ENCODE results near the gene VPS26B. TPM values are rescaled to one million over a fixed set of nuclear protein-coding genes. Genes with fewer than 3 reads are reported as not detected.

The VPS26B gene
- total RNA-seq, 1 experiment from 2014 or later = 28.6 TPM

DNA sequence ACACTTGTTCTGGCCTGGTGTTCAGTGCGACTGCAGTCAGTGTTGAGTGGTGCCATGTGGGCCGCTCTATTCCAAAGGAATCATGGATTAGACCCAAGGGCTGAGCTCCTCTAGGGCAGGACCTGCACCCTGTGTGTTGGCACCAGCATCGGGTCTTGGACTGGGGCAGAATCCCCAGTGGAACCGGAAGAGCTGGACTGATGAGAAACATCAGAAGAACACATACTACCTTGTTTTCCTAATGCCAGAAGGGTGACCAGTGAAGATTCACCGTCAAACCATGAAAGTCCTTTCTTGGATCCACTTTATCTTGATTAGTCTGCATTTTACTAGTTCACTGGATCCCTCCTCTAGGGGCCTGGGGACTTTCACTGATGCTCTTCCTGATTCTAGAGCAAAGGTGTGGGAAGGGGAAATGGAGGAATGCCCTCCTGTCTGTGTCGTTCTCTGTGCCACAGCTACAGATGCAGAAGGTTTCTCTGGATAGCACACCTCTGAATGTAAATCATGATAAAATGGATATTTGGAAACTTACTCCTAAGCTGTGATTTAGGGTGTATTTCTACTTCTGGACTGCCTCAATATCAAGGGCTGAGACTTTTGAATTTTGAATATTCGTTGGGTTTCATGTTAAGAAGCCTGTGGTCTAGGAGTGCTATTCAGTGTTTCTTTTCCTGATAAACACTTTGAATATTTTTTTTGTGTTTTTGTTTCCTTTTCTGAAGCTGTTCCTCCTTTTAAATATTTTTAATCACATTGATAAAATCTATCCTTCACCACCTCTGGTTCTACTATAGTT lies 40.7 kb downstream of the VPS26B start:
- intact Hi-C loops (cut with micrococcal nuclease; ENCODE audit: unreplicated experiment) = no loop called here
- Histone ChIP-seq H3K9me2 (ENCODE audit: insufficient read depth) (no peaks in the 10 kb centered on the region), H3K9me3 (ENCODE audit: insufficient read depth, low read depth) (no peaks in the 10 kb centered on the region; the same call in 1 of the 2 replicates), H3K79me2 (ENCODE audit: low read depth) (no peaks in the 10 kb centered on the region), H3K4me2 (0 out of 2 replicates have a peak overlapping the region, but pooled peaks have one; percentile 56), H3K4me3 (no peak overlapping the region), H3K4me1 (replicated peaks; ENCODE audit: insufficient read depth) (peaks cover 36% of the 10 kb centered on the region), H4K20me1 (ENCODE audit: insufficient read depth) (no peaks in the 10 kb centered on the region), H3F3A (ENCODE audit: insufficient read depth, low read depth) (peaks cover 33% of the 10 kb centered on the region), H2AFZ (no peak overlapping the region), H3K27ac (peak overlapping the region; percentile 66; the same call in 1 of the 2 replicates), H3K27me3 (ENCODE audit: insufficient read depth, low read depth) (no peaks in the 10 kb centered on the region), H3K36me3 (ENCODE audit: low read depth) (no peaks in the 10 kb centered on the region)
- TF ChIP-seq, protein P1, sequence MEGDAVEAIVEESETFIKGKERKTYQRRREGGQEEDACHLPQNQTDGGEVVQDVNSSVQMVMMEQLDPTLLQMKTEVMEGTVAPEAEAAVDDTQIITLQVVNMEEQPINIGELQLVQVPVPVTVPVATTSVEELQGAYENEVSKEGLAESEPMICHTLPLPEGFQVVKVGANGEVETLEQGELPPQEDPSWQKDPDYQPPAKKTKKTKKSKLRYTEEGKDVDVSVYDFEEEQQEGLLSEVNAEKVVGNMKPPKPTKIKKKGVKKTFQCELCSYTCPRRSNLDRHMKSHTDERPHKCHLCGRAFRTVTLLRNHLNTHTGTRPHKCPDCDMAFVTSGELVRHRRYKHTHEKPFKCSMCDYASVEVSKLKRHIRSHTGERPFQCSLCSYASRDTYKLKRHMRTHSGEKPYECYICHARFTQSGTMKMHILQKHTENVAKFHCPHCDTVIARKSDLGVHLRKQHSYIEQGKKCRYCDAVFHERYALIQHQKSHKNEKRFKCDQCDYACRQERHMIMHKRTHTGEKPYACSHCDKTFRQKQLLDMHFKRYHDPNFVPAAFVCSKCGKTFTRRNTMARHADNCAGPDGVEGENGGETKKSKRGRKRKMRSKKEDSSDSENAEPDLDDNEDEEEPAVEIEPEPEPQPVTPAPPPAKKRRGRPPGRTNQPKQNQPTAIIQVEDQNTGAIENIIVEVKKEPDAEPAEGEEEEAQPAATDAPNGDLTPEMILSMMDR (conservative IDR thresholded peaks at IDR 0.05) = no peak
- no peak for TF ChIP-seq EZH2 (IDR thresholded peaks at IDR 0.05; ENCODE audit: low read depth)
- ChIA-PET CTCF (no interaction called here), POLR2A (ENCODE audit: unreplicated experiment) (no interaction called here)
- DNase-seq = no peak
- BruUV-seq (replicated peaks) = no TSS peak

GRCh38 chr11:134266440-134266839 lies 42.0 kb downstream of the VPS26B start:
- BruUV-seq (replicated peaks) = no TSS peak
- H3K27me3 ChIP-seq (ENCODE audit: insufficient read depth, low read depth) = no peaks in the 10 kb centered on the region
- H3K36me3 ChIP-seq (ENCODE audit: low read depth) = no peaks in the 10 kb centered on the region
- TF ChIP-seq, protein P1 (conservative IDR thresholded peaks at IDR 0.05) = no peak
- no peak for TF ChIP-seq EZH2 (IDR thresholded peaks at IDR 0.05; ENCODE audit: low read depth)
- 0 out of 2 replicates have a peak overlapping the region, but pooled peaks have one; percentile 4 for H2AFZ ChIP-seq
- POLR2A ChIA-PET (ENCODE audit: unreplicated experiment) = no interaction called here
- peak overlapping the region; percentile 56 for H3K4me2 ChIP-seq
- intact Hi-C loops (cut with micrococcal nuclease; ENCODE audit: unreplicated experiment) = no loop called here
- DNase-seq = peak in 1 of 2 experiments; percentile 88
- H3K27ac ChIP-seq = peak overlapping the region; percentile 66
- CTCF ChIA-PET = no interaction called here
- no peaks in the 10 kb centered on the region for H3K79me2 ChIP-seq (ENCODE audit: low read depth)
- peaks cover 33% of the 10 kb centered on the region for H3F3A ChIP-seq (ENCODE audit: insufficient read depth, low read depth)
- H4K20me1 ChIP-seq (ENCODE audit: insufficient read depth) = no peaks in the 10 kb centered on the region
- H3K9me2 ChIP-seq (ENCODE audit: insufficient read depth) = no peaks in the 10 kb centered on the region
- no peaks in the 10 kb centered on the region; the same call in 1 of the 2 replicates for H3K9me3 ChIP-seq (ENCODE audit: insufficient read depth, low read depth)
- H3K4me1 ChIP-seq (replicated peaks; ENCODE audit: insufficient read depth) = peaks cover 36% of the 10 kb centered on the region
- H3K4me3 ChIP-seq = no peak overlapping the region

- no peaks in the 10 kb centered on the region; the same call in 1 of the 2 replicates for H3K9me3 ChIP-seq (ENCODE audit: insufficient read depth, low read depth)
- no peaks in the 10 kb centered on the region for H3K9me2 ChIP-seq (ENCODE audit: insufficient read depth)
- H4K20me1 ChIP-seq (ENCODE audit: insufficient read depth) = no peaks in the 10 kb centered on the region
- 0 out of 2 replicates have a peak overlapping the region, but pooled peaks have one; percentile 4 for H2AFZ ChIP-seq
- no peak overlapping the region for H3K4me3 ChIP-seq
- CTCF ChIA-PET = no interaction called here
- DNase-seq = peak; percentile 22 to 99
- intact Hi-C loops (cut with micrococcal nuclease; ENCODE audit: unreplicated experiment) = no loop called here
- H3F3A ChIP-seq (ENCODE audit: insufficient read depth, low read depth) = peaks cover 33% of the 10 kb centered on the region
- no peaks in the 10 kb centered on the region for H3K27me3 ChIP-seq (ENCODE audit: insufficient read depth, low read depth)
- H3K4me2 ChIP-seq = peak overlapping the region; percentile 56
- H3K36me3 ChIP-seq (ENCODE audit: low read depth) = no peaks in the 10 kb centered on the region
- no peaks in the 10 kb centered on the region for H3K79me2 ChIP-seq (ENCODE audit: low read depth)
- POLR2A ChIA-PET (ENCODE audit: unreplicated experiment) = no interaction called here
- peak overlapping the region; percentile 66 for H3K27ac ChIP-seq
- H3K4me1 ChIP-seq (replicated peaks; ENCODE audit: insufficient read depth) = peaks cover 36% of the 10 kb centered on the region
- TF ChIP-seq, protein P1 (conservative IDR thresholded peaks at IDR 0.05) = no peak
- no peak for TF ChIP-seq EZH2 (IDR thresholded peaks at IDR 0.05; ENCODE audit: low read depth)
- no TSS peak for BruUV-seq (replicated peaks)
Measured at GRCh38 chr11:134266841-134267251, 42.4 kb downstream of the VPS26B start.

Data from PC-9 (cell line).